GM12892 (cell line): ENCODE data around the gene CDK3.

ENCODE experiments used
- POLR2AphosphoS5 ChIP-seq: IDR thresholded peaks from 2 replicates; pipeline ENCODE4 v1.6.1; 2011; ENCODE audit warnings: low read depth, low read length, control low read depth
- TAF1 ChIP-seq: IDR thresholded peaks from 2 replicates; pipeline ENCODE4 v1.6.1; 2011; ENCODE audit warnings: low read depth, mild to moderate bottlenecking, control low read depth, low read length, borderline replicate concordance

GRCh38 chr17:76048025-76048605 lies 47.5 kb downstream of the CDK3 start:
- no peak for TF ChIP-seq POLR2AphosphoS5
- TF ChIP-seq TAF1 = no peak
